ENCODE results near the gene LMO1. TPM values are rescaled to one million over a fixed set of nuclear protein-coding genes. Genes with fewer than 3 reads are reported as not detected.

LMO1 gene
- total RNA-seq: not detected

- no peak within 1 kb of the TSS for H3K4me3 Mint-ChIP-seq
These were observed at the start of gene LMO1 for GRCh38 chr11:8263769-8264410. TSS of gene LMO1 (minus strand) at chr11:8263878. CDS start at chr11:8263362, 516 bp downstream.

GRCh38 chr11:8312986-8313385, 49.3 kb upstream of the LMO1 start:
- no peak overlapping the region for H3K4me3 Mint-ChIP-seq
- no peak for DNase-seq
- H3K9me3 Mint-ChIP-seq: no peaks in the 10 kb centered on the region
- no peaks in the 10 kb centered on the region for H3K36me3 Mint-ChIP-seq (ENCODE audit: low read depth)
- no peaks in the 10 kb centered on the region for H3K4me1 Mint-ChIP-seq
- CTCF ChIA-PET: no interaction called here
- no peak overlapping the region for H3K27ac Mint-ChIP-seq
- H3K27me3 Mint-ChIP-seq: no peaks in the 10 kb centered on the region
- POLR2A ChIA-PET: no interaction called here

More at GRCh38 chr11:8263769-8264410, at the start of gene LMO1:
- H3K4me1 Mint-ChIP-seq: peaks cover 12% of the 10 kb centered on the region
- no peaks in the 10 kb centered on the region for H3K9me3 Mint-ChIP-seq
- ChIA-PET POLR2A (no interaction called here), CTCF (interaction anchor here (0.7 to 2.5 kb wide), 23 partner anchors 8 to 303 kb away, joined by 3 to 20 read pairs (median 5); no protein-coding TSS in a partner anchor)
- peaks cover 70% of the 10 kb centered on the region for H3K27me3 Mint-ChIP-seq
- no peak within 1 kb of the TSS for H3K27ac Mint-ChIP-seq
- H3K36me3 Mint-ChIP-seq (ENCODE audit: low read depth): no peaks in the 10 kb centered on the region
- peak; percentile 75 for DNase-seq

- no peak for DNase-seq
- H3K27me3 Mint-ChIP-seq: no peaks in the 10 kb centered on the region
- H3K36me3 Mint-ChIP-seq (ENCODE audit: low read depth): no peaks in the 10 kb centered on the region
- ChIA-PET POLR2A (no interaction called here), CTCF (no interaction called here)
- no peaks in the 10 kb centered on the region for H3K4me1 Mint-ChIP-seq
- H3K27ac Mint-ChIP-seq: no peak overlapping the region
- no peaks in the 10 kb centered on the region for H3K9me3 Mint-ChIP-seq
- H3K4me3 Mint-ChIP-seq: no peak overlapping the region
These were observed 47.7 kb upstream of the LMO1 start for GRCh38 chr11:8311366-8311765.

GRCh38 chr11:8310743-8311298, 47.1 kb upstream of the LMO1 start:
- Mint-ChIP-seq H3K4me1 (no peaks in the 10 kb centered on the region), H3K4me3 (no peak overlapping the region), H3K27me3 (no peaks in the 10 kb centered on the region), H3K36me3 (ENCODE audit: low read depth) (no peaks in the 10 kb centered on the region), H3K27ac (no peak overlapping the region), H3K9me3 (no peaks in the 10 kb centered on the region)
- POLR2A ChIA-PET: no interaction called here
- CTCF ChIA-PET: interaction anchor here (1.1 kb wide), 1 partner anchor 63 kb away, joined by 3 read pairs; no protein-coding TSS in a partner anchor
- no peak for DNase-seq

- no peak for DNase-seq
- Mint-ChIP-seq H3K9me3 (no peaks in the 10 kb centered on the region), H3K27ac (no peak overlapping the region), H3K4me1 (no peaks in the 10 kb centered on the region), H3K36me3 (ENCODE audit: low read depth) (no peaks in the 10 kb centered on the region), H3K4me3 (no peak overlapping the region), H3K27me3 (no peaks in the 10 kb centered on the region)
- POLR2A ChIA-PET: no interaction called here
- CTCF ChIA-PET: interaction anchor here (1.1 kb wide), 1 partner anchor 62 kb away, joined by 3 read pairs; no protein-coding TSS in a partner anchor
These were observed 46.2 kb upstream of the LMO1 start for GRCh38 chr11:8309862-8310261.

GRCh38 chr11:8309311-8309710, 45.6 kb upstream of the LMO1 start:
- no peak overlapping the region for H3K4me3 Mint-ChIP-seq
- H3K27ac Mint-ChIP-seq: no peak overlapping the region
- DNase-seq: no peak
- H3K36me3 Mint-ChIP-seq (ENCODE audit: low read depth): no peaks in the 10 kb centered on the region
- ChIA-PET CTCF (no interaction called here), POLR2A (no interaction called here)
- H3K27me3 Mint-ChIP-seq: no peaks in the 10 kb centered on the region
- H3K9me3 Mint-ChIP-seq: no peaks in the 10 kb centered on the region
- H3K4me1 Mint-ChIP-seq: no peaks in the 10 kb centered on the region

- CTCF ChIA-PET: no interaction called here
- no peaks in the 10 kb centered on the region for H3K4me1 Mint-ChIP-seq
These were observed 43.9 kb upstream of the LMO1 start for GRCh38 chr11:8307601-8308000.

GRCh38 chr11:8301622-8302021, 37.9 kb upstream of the LMO1 start:
- H3K27me3 Mint-ChIP-seq: peaks cover 2% of the 10 kb centered on the region
- ChIA-PET CTCF (no interaction called here), POLR2A (no interaction called here)
- no peak overlapping the region for H3K4me3 Mint-ChIP-seq
- no peak overlapping the region for H3K27ac Mint-ChIP-seq
- no peak for DNase-seq
- no peaks in the 10 kb centered on the region for H3K4me1 Mint-ChIP-seq
- no peaks in the 10 kb centered on the region for H3K36me3 Mint-ChIP-seq (ENCODE audit: low read depth)
- H3K9me3 Mint-ChIP-seq: no peaks in the 10 kb centered on the region

More at GRCh38 chr11:8307601-8308000, 43.9 kb upstream of the LMO1 start:
- POLR2A ChIA-PET: no interaction called here
- H3K27ac Mint-ChIP-seq: no peak overlapping the region
- H3K27me3 Mint-ChIP-seq: no peaks in the 10 kb centered on the region
- DNase-seq: no peak
- H3K9me3 Mint-ChIP-seq: no peaks in the 10 kb centered on the region
- H3K4me3 Mint-ChIP-seq: no peak overlapping the region
- H3K36me3 Mint-ChIP-seq (ENCODE audit: low read depth): no peaks in the 10 kb centered on the region

GRCh38 chr11:8298801-8299786, 35.4 kb upstream of the LMO1 start:
- Mint-ChIP-seq H3K27me3 (peaks cover 2% of the 10 kb centered on the region), H3K4me1 (no peaks in the 10 kb centered on the region), H3K4me3 (no peak overlapping the region), H3K9me3 (no peaks in the 10 kb centered on the region), H3K36me3 (ENCODE audit: low read depth) (no peaks in the 10 kb centered on the region), H3K27ac (no peak overlapping the region)
- CTCF ChIA-PET: interaction anchor here (1.0 kb wide), 1 partner anchor 34 kb away, joined by 3 read pairs; no protein-coding TSS in a partner anchor
- no peak for DNase-seq
- POLR2A ChIA-PET: no interaction called here

- no peaks in the 10 kb centered on the region for H3K9me3 Mint-ChIP-seq
- DNase-seq: no peak
- H3K27ac Mint-ChIP-seq: no peak overlapping the region
- H3K4me3 Mint-ChIP-seq: no peak overlapping the region
- POLR2A ChIA-PET: no interaction called here
- no peaks in the 10 kb centered on the region for H3K36me3 Mint-ChIP-seq (ENCODE audit: low read depth)
- CTCF ChIA-PET: no interaction called here
- no peaks in the 10 kb centered on the region for H3K4me1 Mint-ChIP-seq
- peaks cover 2% of the 10 kb centered on the region for H3K27me3 Mint-ChIP-seq
These were observed 34.2 kb upstream of the LMO1 start for GRCh38 chr11:8297781-8298440.

GRCh38 chr11:8296872-8297271, 33.2 kb upstream of the LMO1 start:
- Mint-ChIP-seq H3K36me3 (ENCODE audit: low read depth) (no peaks in the 10 kb centered on the region), H3K9me3 (no peaks in the 10 kb centered on the region), H3K27me3 (no peaks in the 10 kb centered on the region), H3K4me3 (no peak overlapping the region), H3K27ac (no peak overlapping the region), H3K4me1 (no peaks in the 10 kb centered on the region)
- CTCF ChIA-PET: no interaction called here
- POLR2A ChIA-PET: no interaction called here
- no peak for DNase-seq

- Mint-ChIP-seq H3K4me3 (no peak overlapping the region), H3K9me3 (no peaks in the 10 kb centered on the region), H3K27me3 (no peaks in the 10 kb centered on the region), H3K27ac (no peak overlapping the region), H3K36me3 (ENCODE audit: low read depth) (no peaks in the 10 kb centered on the region), H3K4me1 (no peaks in the 10 kb centered on the region)
- ChIA-PET CTCF (no interaction called here), POLR2A (no interaction called here)
- DNase-seq: no peak
These were observed 32.5 kb upstream of the LMO1 start for GRCh38 chr11:8296038-8296649.

Data from activated CD4-positive, alpha-beta memory T cell treated with anti-CD3 and anti-CD28 coated beads, Interleukin-2, amount 10 ng/mL, durations not matched to agents 7 days and 5 days (primary cell).